Nephron progenitor cell (in vitro differentiated cells): ENCODE results near the gene APRT.

Source experiments
- DNase-seq: peaks from one replicate; pipeline ENCODE4 v3.0.0; 2021
- H3K27ac Mint-ChIP-seq: 2 replicates; pipeline ENCODE4 v1.8.0; 2021; ENCODE audit warnings: mild to moderate bottlenecking, moderate library complexity, mixed read lengths
- H3K27me3 Mint-ChIP-seq: 2 replicates; pipeline ENCODE4 v1.8.0; 2021; ENCODE audit warnings: mild to moderate bottlenecking, low read depth, mixed read lengths; ENCODE audit not compliant: poor library complexity
- H3K36me3 Mint-ChIP-seq: 2 replicates; pipeline ENCODE4 v1.8.0; 2021; ENCODE audit warnings: low read depth, mixed read lengths
- H3K4me1 Mint-ChIP-seq: 2 replicates; pipeline ENCODE4 v1.8.0; 2021; ENCODE audit warnings: mixed read lengths
- H3K4me3 Mint-ChIP-seq: 2 replicates; pipeline ENCODE4 v1.8.0; 2021; ENCODE audit warnings: mild to moderate bottlenecking, moderate library complexity, mixed read lengths
- H3K9me3 Mint-ChIP-seq: 2 replicates; pipeline ENCODE4 v1.8.0; 2021; ENCODE audit warnings: mild to moderate bottlenecking, moderate library complexity, mixed read lengths
- CTCF ChIP-seq: fragments of 200-600 bp; sonication (generic); IDR thresholded peaks from 2 replicates; pipeline ENCODE4 v1.5.0; 2021; ENCODE audit warnings: antibody characterized with exemption

The APRT gene

GRCh38 chr16:88809676-88810165 is 2.0 kb downstream of the APRT start:
- Mint-ChIP-seq H3K4me3 (no peak overlapping the region), H3K9me3 (no peaks in the 10 kb centered on the region), H3K4me1 (peaks cover 12% of the 10 kb centered on the region), H3K27me3 (peaks cover 3% of the 10 kb centered on the region), H3K36me3 (peaks cover 5% of the 10 kb centered on the region), H3K27ac (no peak overlapping the region)
- DNase-seq, result no peak
- no peak for TF ChIP-seq CTCF

- Mint-ChIP-seq H3K9me3 (no peaks in the 10 kb centered on the region), H3K4me3 (no peak overlapping the region), H3K36me3 (peaks cover 5% of the 10 kb centered on the region), H3K4me1 (peaks cover 12% of the 10 kb centered on the region), H3K27ac (peak overlapping the region; percentile 51), H3K27me3 (peaks cover 3% of the 10 kb centered on the region)
- TF ChIP-seq CTCF, result no peak
- no peak for DNase-seq
Observed at GRCh38 chr16:88809068-88809675, 2.6 kb downstream of the APRT start.

GRCh38 chr16:88807626-88808453 is 3.9 kb downstream of the APRT start:
- H3K4me3 Mint-ChIP-seq, result no peak overlapping the region
- H3K4me1 Mint-ChIP-seq, result peaks cover 12% of the 10 kb centered on the region
- H3K36me3 Mint-ChIP-seq, result peaks cover 5% of the 10 kb centered on the region
- no peaks in the 10 kb centered on the region for H3K9me3 Mint-ChIP-seq
- DNase-seq, result no peak
- TF ChIP-seq CTCF, result no peak
- H3K27ac Mint-ChIP-seq, result peak overlapping the region; percentile 39
- peaks cover 3% of the 10 kb centered on the region for H3K27me3 Mint-ChIP-seq

GRCh38 chr16:88807142-88807625 is 4.5 kb downstream of the APRT start:
- no peak overlapping the region for H3K4me3 Mint-ChIP-seq
- peaks cover 3% of the 10 kb centered on the region for H3K27me3 Mint-ChIP-seq
- H3K36me3 Mint-ChIP-seq, result peaks cover 5% of the 10 kb centered on the region
- peaks cover 12% of the 10 kb centered on the region for H3K4me1 Mint-ChIP-seq
- no peak for DNase-seq
- TF ChIP-seq CTCF, result no peak
- no peaks in the 10 kb centered on the region for H3K9me3 Mint-ChIP-seq
- H3K27ac Mint-ChIP-seq, result no peak overlapping the region

GRCh38 chr16:88806491-88807111 is 5.1 kb downstream of the APRT start:
- Mint-ChIP-seq H3K27ac (no peak overlapping the region), H3K36me3 (peaks cover 5% of the 10 kb centered on the region), H3K4me1 (peaks cover 12% of the 10 kb centered on the region), H3K4me3 (no peak overlapping the region), H3K27me3 (peaks cover 3% of the 10 kb centered on the region), H3K9me3 (no peaks in the 10 kb centered on the region)
- no peak for TF ChIP-seq CTCF
- DNase-seq, result no peak
